Endothelial cell of umbilical vein (primary cell): ENCODE data around the gene TXNRD1. TPM values are rescaled to one million over a fixed set of nuclear protein-coding genes. Genes with fewer than 3 reads are reported as not detected.

ENCODE experiments used
- BruUV-seq: library from RNA; stranded (reverse); fragments of 400-500 nt; replicated peaks from 2 replicates; lab custom pipeline; 2021; lab: Mats Ljungman, UMichigan
- CTCF ChIA-PET: fragments of 300-600, 350-600 bp; sonication (Branson Sonifier 250); formaldehyde crosslinking; loops from one replicate; lab custom pipeline; 2021; ENCODE audit warnings: antibody characterized with exemption, inconsistent platforms; lab: Charles Lee
- POLR2A ChIA-PET: fragments of 300-600, 350-600 bp; sonication (Branson Sonifier 250); formaldehyde crosslinking; loops from one replicate; lab custom pipeline; 2021; ENCODE audit warnings: antibody characterized with exemption, inconsistent platforms; lab: Charles Lee
- DNase-seq: peaks from one replicate; pipeline ENCODE4 v3.0.0-alpha.2; 2011; ENCODE audit warnings: low read depth, low spot score
- FAIRE-seq: peaks from 2 replicates; lab custom pipeline; 2011; peaks lifted over from hg19 to GRCh38; lab: Jason Lieb, UNC
- H2AFZ ChIP-seq: 2 replicates; pipeline ENCODE4 v1.6.0; 2012; ENCODE audit warnings: low read depth, low read length, control low read depth, inconsistent platforms
- H3K27ac ChIP-seq: 2 replicates; pipeline ENCODE4 v1.5.1; 2011; ENCODE audit warnings: low read depth, mild to moderate bottlenecking, control low read depth, low read length, moderate library complexity; ENCODE audit not compliant: insufficient read depth
- H3K27me3 ChIP-seq, 2 experiments: 2 replicates each; pipeline versions ENCODE4 v1.6.0 to v1.6.1; 2011; ENCODE audit warnings: low read length in 2 of 2, mixed read lengths in 1 of 2; ENCODE audit not compliant: control insufficient read depth in 2 of 2, insufficient read depth in 2 of 2
- H3K36me3 ChIP-seq, 2 experiments: 2 replicates in 1 of 2; 3 replicates in 1 of 2; pipeline ENCODE4 v1.5.1; 2011; ENCODE audit warnings: low read length in 2 of 2, mild to moderate bottlenecking in 1 of 2, moderate library complexity in 1 of 2; ENCODE audit not compliant: control insufficient read depth in 2 of 2, insufficient read depth in 2 of 2; ENCODE audit errors: extremely low read depth in 1 of 2
- H3K4me1 ChIP-seq: 3 replicates; pipeline ENCODE4 v1.5.1; 2011; ENCODE audit warnings: mild to moderate bottlenecking, low read length; ENCODE audit not compliant: control insufficient read depth, insufficient read depth; ENCODE audit errors: extremely low read depth
- H3K4me2 ChIP-seq: 2 replicates; pipeline ENCODE4 v1.6.1; 2011; ENCODE audit warnings: low read length, control low read depth, mixed read lengths; ENCODE audit not compliant: insufficient read depth
- H3K4me3 ChIP-seq, 3 experiments: fragments of 200-600 bp in 1 of 3; sonication (generic), shearing (Covaris generic) in 1 of 3; replicated peaks in 1 of 3; 2 replicates each; pipeline ENCODE4 v1.5.1; 2011 to 2016; ENCODE audit warnings: control low read depth in 3 of 3, low read length in 3 of 3, mild to moderate bottlenecking in 2 of 3, inconsistent platforms in 1 of 3, low read depth in 1 of 3, moderate library complexity in 1 of 3; ENCODE audit not compliant: insufficient read depth in 1 of 3
- H3K79me2 ChIP-seq: 2 replicates; pipeline ENCODE4 v1.6.0; 2012; ENCODE audit warnings: low read length, inconsistent platforms; ENCODE audit not compliant: control insufficient read depth, insufficient read depth
- H3K9ac ChIP-seq: replicated peaks from 2 replicates; pipeline ENCODE3; 2011; ENCODE audit warnings: low read length, control low read depth; ENCODE audit not compliant: insufficient read depth; ENCODE audit errors: extremely low read depth
- H3K9me1 ChIP-seq: replicated peaks from 3 replicates; pipeline ENCODE4 v1.6.0; 2011; ENCODE audit warnings: mild to moderate bottlenecking, low read length; ENCODE audit not compliant: control insufficient read depth, insufficient read depth; ENCODE audit errors: extremely low read depth
- H3K9me3 ChIP-seq: replicated peaks from 2 replicates; pipeline ENCODE4 v1.5.1; 2012; ENCODE audit warnings: low read length, inconsistent platforms; ENCODE audit not compliant: control insufficient read depth, insufficient read depth
- H4K20me1 ChIP-seq: replicated peaks from 2 replicates; pipeline ENCODE3; 2011; ENCODE audit warnings: mild to moderate bottlenecking, low read length; ENCODE audit not compliant: control insufficient read depth, insufficient read depth; ENCODE audit errors: extremely low read depth
- CTCF ChIP-seq, 2 donors: IDR thresholded peaks; 1 replicate in 1 of 2; 2 replicates in 1 of 2; pipeline ENCODE4 v1.5.1; 2011; ENCODE audit warnings: low read length in 2 of 2, mild to moderate bottlenecking in 2 of 2, moderate library complexity in 2 of 2, control low read depth in 1 of 2, inconsistent platforms in 1 of 2, low read depth in 1 of 2; ENCODE audit not compliant: insufficient read depth in 1 of 2; ENCODE audit errors: extremely low read depth in 1 of 2
- EZH2 ChIP-seq: IDR thresholded peaks from 2 replicates; pipeline ENCODE4 v1.6.1; 2012; ENCODE audit warnings: borderline replicate concordance, low read depth, mild to moderate bottlenecking, moderate library complexity, low read length, inconsistent platforms; ENCODE audit not compliant: severe bottlenecking
- FOS ChIP-seq: IDR thresholded peaks from 2 replicates; pipeline ENCODE4 v1.6.1; 2011; ENCODE audit warnings: mild to moderate bottlenecking, low read length, moderate library complexity, borderline replicate concordance; ENCODE audit not compliant: insufficient read depth
- GATA2 ChIP-seq: IDR thresholded peaks from 2 replicates; pipeline ENCODE4 v1.7.0; 2011; ENCODE audit warnings: low read depth, mild to moderate bottlenecking, moderate library complexity, mixed read lengths, low read length; ENCODE audit not compliant: insufficient read length, insufficient read depth
- JUN ChIP-seq: IDR thresholded peaks from 2 replicates; pipeline ENCODE4 v1.6.1; 2011; ENCODE audit warnings: borderline replicate concordance, low read depth; ENCODE audit not compliant: insufficient read length, insufficient read depth
- MAX ChIP-seq: IDR thresholded peaks from 2 replicates; pipeline ENCODE4 v1.6.1; 2011; ENCODE audit not compliant: insufficient read depth, insufficient read length
- MYC ChIP-seq: IDR thresholded peaks from one replicate; pipeline ENCODE4 v1.6.1; 2011; ENCODE audit warnings: mild to moderate bottlenecking, low read depth, low read length
- POLR2A ChIP-seq: IDR thresholded peaks from 2 replicates; pipeline ENCODE4 v1.6.1; 2012; ENCODE audit warnings: low read depth, mild to moderate bottlenecking, control low read depth, low read length
- POLR2AphosphoS5 ChIP-seq: IDR thresholded peaks from 2 replicates; pipeline ENCODE4 v1.6.1; 2012; ENCODE audit warnings: low read depth, mild to moderate bottlenecking, control low read depth, low read length, moderate library complexity; ENCODE audit not compliant: insufficient read depth
- dilution Hi-C: fragments of 300-500 bp; cut with MboI; formaldehyde crosslinking; loops from one replicate; pipeline ENCODE4 v1.15.0; 2019; ENCODE audit warnings: low sequenced_read_pairs; ENCODE audit not compliant: extremely low pct_ligation_motif_present
- intact Hi-C: fragments of 100-400 bp; cut with micrococcal nuclease; formaldehyde crosslinking; loops from one replicate; pipeline ENCODE4 v1.10.0; 2022
- polyA plus RNA-seq, 4 experiments: library from polyadenylated mRNA; depleted of rRNA in 3 of 4; stranded (reverse) in 3 of 4; unstranded in 1 of 4; fragments of >200 nt; gene quantifications; 2 replicates each; pipeline versions ENCODE4 v1.2.1 to v1.2.3, GENCODE V29; 2011 to 2012; ENCODE audit warnings: missing spikeins in 1 of 4
- total RNA-seq: library from RNA; stranded (reverse); gene quantifications from 2 replicates; pipeline ENCODE4 v1.2.3, GENCODE V29; 2021

The TXNRD1 gene
- total and polyA plus RNA-seq, 2 donors (not counting 3 experiments of a cell fraction or from before 2014, with no cell fraction given) = 309 to 566 TPM

GRCh38 chr12:104357421-104357952 lies 141.9 kb downstream of the TXNRD1 start:
- no peak overlapping the region for H2AFZ ChIP-seq
- BruUV-seq = no TSS peak
- no peaks in the 10 kb centered on the region for H4K20me1 ChIP-seq
- peaks cover 2% of the 10 kb centered on the region for H3K4me1 ChIP-seq
- DNase-seq (peak; percentile 52), FAIRE-seq (no peak)
- H3K4me2 ChIP-seq = no peak overlapping the region
- no peak overlapping the region for H3K4me3 ChIP-seq
- H3K9ac ChIP-seq = no peak overlapping the region
- H3K9me1 ChIP-seq = no peaks in the 10 kb centered on the region
- POLR2A ChIA-PET = no interaction called here
- H3K27me3 ChIP-seq = no peaks in the 10 kb centered on the region
- dilution Hi-C loops = no loop called here
- no peaks in the 10 kb centered on the region for H3K79me2 ChIP-seq
- peaks cover 6 to 7% of the 10 kb centered on the region in 2 experiments for H3K36me3 ChIP-seq
- no peaks in the 10 kb centered on the region for H3K9me3 ChIP-seq
- H3K27ac ChIP-seq = no peak overlapping the region
- intact Hi-C loops = no loop called here
- CTCF ChIA-PET = interaction anchor here (1.4 to 1.9 kb wide), 3 partner anchors 10 to 154 kb away, joined by 4 to 7 read pairs (median 5); no protein-coding TSS in a partner anchor
- TF ChIP-seq GATA2 (no peak), JUN (no peak), MAX (no peak), MYC (no peak), FOS (no peak), POLR2A (no peak)

- Histone ChIP-seq H3K4me3 (no peak overlapping the region), H3K79me2 (no peaks in the 10 kb centered on the region), H3K4me2 (no peak overlapping the region), H3K9ac (no peak overlapping the region), H3K9me1 (no peaks in the 10 kb centered on the region), H3K36me3 (peaks cover 6 to 7% of the 10 kb centered on the region in 2 experiments), H3K27ac (no peak overlapping the region), H3K27me3 (no peaks in the 10 kb centered on the region), H2AFZ (no peak overlapping the region), H3K4me1 (peaks cover 2% of the 10 kb centered on the region), H4K20me1 (no peaks in the 10 kb centered on the region), H3K9me3 (no peaks in the 10 kb centered on the region)
- dilution Hi-C loops (no loop called here), intact Hi-C loops (loop anchor here (1.0 kb wide), 2 partner anchors 143 to 157 kb away; partner anchors contain the start of gene TXNRD1)
- TF ChIP-seq FOS = no peak
- TF ChIP-seq GATA2 = no peak
- no peak for TF ChIP-seq MYC
- TF ChIP-seq JUN = no peak
- TF ChIP-seq CTCF (IDR thresholded peaks at IDR 0.05; ENCODE audit: extremely low read depth in 1 of 2, insufficient read depth in 1 of 2, low read depth in 1 of 2, low read length in 2 of 2) = peak; percentile 72 to 81
- TF ChIP-seq MAX = no peak
- no peak for TF ChIP-seq POLR2AphosphoS5
- TF ChIP-seq EZH2 = no peak
- ChIA-PET POLR2A (no interaction called here), CTCF (interaction anchor here (0.7 to 1.9 kb wide), 8 partner anchors 9 to 694 kb away, joined by 3 to 7 read pairs (median 4); no protein-coding TSS in a partner anchor)
- DNase-seq (peak; percentile 66), FAIRE-seq (peak; percentile 48)
- no TSS peak for BruUV-seq
Measured at GRCh38 chr12:104358353-104359003, 142.9 kb downstream of the TXNRD1 start.
